IPS-18c (cell line): ENCODE measurements around the gene U2SURP.
"Not testable (repeated sequence)": the region's sequence is repeated elsewhere in the genome, so short reads cannot be mapped to it uniquely, and the experiment has no call there.

Experiments
- H3K4me3 ChIP-seq: 2 replicates; pipeline ENCODE4 v1.7.0; 2013; ENCODE audit warnings: low read depth, mild to moderate bottlenecking, low read length, moderate library complexity; ENCODE audit not compliant: insufficient read depth
- H3K9me3 ChIP-seq: one replicate; pipeline ENCODE4 v1.6.1; 2013; ENCODE audit warnings: mild to moderate bottlenecking, low read length, moderate library complexity; ENCODE audit not compliant: control insufficient read depth, insufficient read depth

Gene U2SURP

DNA sequence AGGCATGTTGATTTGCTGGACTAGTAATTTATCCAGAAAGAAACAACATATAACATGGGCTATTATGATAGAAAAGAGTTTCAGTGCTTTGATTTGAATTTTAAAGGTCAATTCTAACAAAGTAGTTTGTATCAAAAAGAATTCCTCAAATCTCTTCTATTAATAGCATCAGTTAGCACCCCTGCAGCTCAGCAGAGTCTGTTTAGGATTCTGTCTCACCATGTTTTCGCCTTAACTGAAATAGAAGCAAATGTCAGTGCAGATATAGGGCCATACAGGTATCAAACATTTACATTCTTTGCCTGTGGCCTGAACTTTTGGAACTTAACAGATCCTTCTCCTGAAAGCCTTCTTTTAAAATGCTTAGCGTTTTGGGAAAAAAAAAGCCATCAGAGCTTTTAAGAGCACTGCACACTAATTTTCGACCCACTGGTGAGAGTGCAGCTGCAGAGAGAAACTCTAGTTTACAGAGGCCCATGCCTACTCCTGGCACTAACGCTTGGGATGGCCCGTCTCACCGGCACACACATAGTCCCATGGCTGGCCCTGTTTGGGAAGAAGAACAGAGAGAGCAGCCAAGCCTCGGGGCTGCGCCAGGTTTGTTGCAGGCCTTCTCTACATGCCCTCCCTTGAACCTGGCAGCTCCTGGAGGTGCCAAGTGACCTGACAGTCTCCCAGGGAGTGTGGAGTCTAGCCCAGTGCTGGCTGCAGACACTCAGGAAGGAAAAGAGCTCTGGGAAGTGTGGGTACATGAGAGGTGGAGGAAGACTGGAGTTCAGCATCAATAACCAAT, 28.0 kb upstream of the U2SURP start:
- Histone ChIP-seq H3K9me3 (no peaks in the 10 kb centered on the region), H3K4me3 (no peak overlapping the region)

GRCh38 chr3:142975316-142975995, 25.9 kb upstream of the U2SURP start:
- Histone ChIP-seq H3K9me3 (no peaks in the 10 kb centered on the region), H3K4me3 (no peak overlapping the region)

GRCh38 chr3:142976621-142977398, 24.6 kb upstream of the U2SURP start:
- H3K9me3 ChIP-seq, result no peaks in the 10 kb centered on the region
- H3K4me3 ChIP-seq, result no peak overlapping the region

DNA sequence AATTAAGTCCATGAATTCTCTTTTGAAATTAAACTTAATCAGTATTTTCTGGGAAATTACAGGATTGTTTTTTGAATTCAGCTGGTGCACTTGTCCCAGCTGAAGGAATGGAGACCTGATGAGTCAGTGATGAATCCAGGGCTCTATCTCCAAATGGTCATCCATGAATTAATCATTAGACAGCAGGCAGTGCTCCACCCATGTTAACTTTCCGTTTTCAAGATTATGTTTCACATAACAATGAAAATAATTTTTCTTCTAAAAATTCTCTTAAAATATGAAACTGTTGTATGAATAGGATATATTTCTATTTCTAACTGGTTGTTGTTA, 24.0 kb upstream of the U2SURP start:
- no peak overlapping the region for H3K4me3 ChIP-seq

GRCh38 chr3:142981108-142981507, 20.3 kb upstream of the U2SURP start:
- Histone ChIP-seq H3K4me3 (no peak overlapping the region), H3K9me3 (no peaks in the 10 kb centered on the region)

More for the DNA sequence above, 24.0 kb upstream of the U2SURP start:
- no peaks in the 10 kb centered on the region for H3K9me3 ChIP-seq

- no peak overlapping the region for H3K4me3 ChIP-seq
- H3K9me3 ChIP-seq, result no peaks in the 10 kb centered on the region
These were observed 19.2 kb upstream of the U2SURP start for GRCh38 chr3:142982038-142982773.

DNA sequence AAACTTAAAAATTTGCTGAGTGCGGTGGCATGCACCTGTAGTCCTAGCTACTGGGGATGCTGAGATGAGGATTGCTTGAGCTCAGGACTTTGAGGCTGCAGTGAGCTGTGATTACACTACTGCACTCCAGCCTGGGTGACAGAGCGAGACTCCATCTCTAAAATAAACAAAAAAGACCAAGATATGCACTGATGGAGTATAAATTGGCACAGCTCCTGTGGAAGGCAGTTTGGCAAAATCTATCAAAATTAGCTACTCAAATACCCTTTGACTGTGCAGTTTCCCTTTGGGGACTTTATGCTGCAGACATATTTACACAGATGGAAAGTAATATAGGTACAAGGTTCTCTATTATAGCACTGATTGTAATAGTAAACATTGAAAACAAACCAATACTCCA, 18.1 kb upstream of the U2SURP start:
- H3K9me3 ChIP-seq, result no peaks in the 10 kb centered on the region
- no peak overlapping the region for H3K4me3 ChIP-seq

DNA sequence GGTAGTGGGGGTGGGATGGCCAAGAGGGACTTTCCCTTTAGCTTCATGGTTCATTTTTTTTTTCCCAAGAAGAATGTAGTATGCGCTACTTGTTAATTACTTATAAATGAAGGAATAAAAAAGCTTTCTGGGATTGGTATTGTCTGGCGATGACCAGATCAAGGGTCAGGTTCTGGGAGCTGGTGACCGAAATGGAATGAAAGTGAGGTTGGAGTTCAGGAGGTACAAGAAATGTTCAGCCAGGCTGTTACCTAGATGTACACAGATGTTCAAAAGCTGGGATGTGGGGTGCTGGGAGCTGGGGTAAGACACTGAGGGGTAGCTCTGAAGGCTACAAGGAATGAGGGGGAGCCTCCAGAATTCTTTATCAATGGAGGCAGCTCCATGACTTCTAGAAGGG, 17.1 kb upstream of the U2SURP start:
- no peak overlapping the region for H3K4me3 ChIP-seq
- H3K9me3 ChIP-seq, result no peaks in the 10 kb centered on the region

GRCh38 chr3:142987080-142987700, 14.2 kb upstream of the U2SURP start:
- no peak overlapping the region for H3K4me3 ChIP-seq
- H3K9me3 ChIP-seq, result no peaks in the 10 kb centered on the region

DNA sequence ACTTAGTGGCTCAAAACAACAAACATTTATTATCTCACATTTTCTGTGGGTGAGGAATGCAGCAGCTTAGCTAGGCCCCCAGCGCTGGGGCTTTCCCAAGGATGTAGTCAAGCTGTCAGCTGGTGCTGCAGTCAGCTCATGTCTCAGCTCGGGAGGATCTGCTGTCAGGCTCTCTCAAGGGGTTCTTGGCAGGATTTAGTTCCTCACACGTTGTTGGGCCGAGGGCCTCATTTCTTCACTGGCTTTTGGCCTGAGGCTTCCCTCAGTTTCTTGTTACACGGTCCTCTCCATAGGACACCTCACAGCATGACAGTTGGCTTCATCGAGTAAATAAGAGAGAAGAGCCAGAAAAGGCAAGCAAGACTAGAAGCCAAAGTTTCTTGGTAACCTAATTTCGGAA, 13.7 kb upstream of the U2SURP start:
- Histone ChIP-seq H3K9me3 (no peaks in the 10 kb centered on the region), H3K4me3 (no peak overlapping the region)

GRCh38 chr3:142988221-142988620, 13.1 kb upstream of the U2SURP start:
- H3K9me3 ChIP-seq, H3K4me3 ChIP-seq: not testable (repeated sequence)

DNA sequence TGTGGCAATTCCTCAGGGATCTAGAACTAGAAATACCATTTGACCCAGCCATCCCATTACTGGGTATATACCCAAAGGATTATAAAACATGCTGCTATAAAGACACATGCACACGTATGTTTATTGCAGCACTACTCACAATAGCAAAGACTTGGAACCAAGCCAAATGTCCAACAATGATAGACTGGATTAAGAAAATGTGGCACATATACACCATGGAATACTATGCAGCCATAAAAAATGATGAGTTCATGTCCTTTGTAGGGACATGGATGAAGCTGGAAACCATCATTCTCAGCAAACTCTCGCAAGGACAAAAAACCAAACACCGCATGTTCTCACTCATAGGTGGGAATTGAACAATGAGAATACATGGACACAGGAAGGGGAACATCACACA, 12.5 kb upstream of the U2SURP start:
- not testable (repeated sequence) for H3K4me3 ChIP-seq, H3K9me3 ChIP-seq

DNA sequence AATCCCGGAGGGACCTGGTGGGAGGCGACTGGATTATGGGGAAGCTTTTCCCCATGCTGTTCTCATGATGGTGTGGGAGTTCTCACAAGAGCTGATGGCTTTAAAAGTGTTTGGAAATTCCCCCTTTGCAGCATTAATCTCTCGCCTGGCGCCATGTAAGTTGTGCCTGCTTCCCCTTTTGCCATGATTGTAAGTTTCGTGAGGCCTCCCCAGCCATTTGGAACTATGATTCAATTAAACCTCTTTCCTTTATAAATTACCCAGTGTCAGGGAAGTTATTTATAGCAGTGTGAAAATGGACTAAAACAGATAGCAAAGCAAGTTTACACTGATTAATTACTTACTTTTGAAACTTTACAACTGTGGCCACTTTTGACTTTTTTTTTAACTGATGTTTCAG, 10.6 kb upstream of the U2SURP start:
- Histone ChIP-seq H3K9me3 (no peaks in the 10 kb centered on the region), H3K4me3 (no peak overlapping the region)

DNA sequence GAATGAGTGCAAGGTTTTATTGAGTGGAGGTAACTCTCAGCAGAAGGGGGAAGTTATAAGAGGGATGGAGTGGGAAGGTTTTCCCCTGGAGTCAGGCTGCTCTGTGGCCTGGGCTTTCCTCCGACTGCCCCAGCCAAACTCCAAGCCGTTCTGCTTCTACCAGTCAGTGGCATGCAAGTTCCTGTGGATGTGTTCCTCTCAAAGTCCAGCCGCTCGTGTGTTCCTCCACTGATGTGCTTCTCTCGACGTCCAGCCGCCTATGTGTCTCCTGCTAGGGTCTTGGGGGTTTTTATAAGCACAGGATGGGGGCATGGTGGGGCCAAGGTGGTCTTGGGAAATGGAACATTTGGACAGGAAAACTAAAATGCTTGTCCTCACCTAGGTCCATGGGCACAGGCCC, 9.0 kb upstream of the U2SURP start:
- no peak overlapping the region for H3K4me3 ChIP-seq
- no peaks in the 10 kb centered on the region for H3K9me3 ChIP-seq

- H3K9me3 ChIP-seq, result no peaks in the 10 kb centered on the region
These were observed 7.4 kb upstream of the U2SURP start for GRCh38 chr3:142993958-142994442.

DNA sequence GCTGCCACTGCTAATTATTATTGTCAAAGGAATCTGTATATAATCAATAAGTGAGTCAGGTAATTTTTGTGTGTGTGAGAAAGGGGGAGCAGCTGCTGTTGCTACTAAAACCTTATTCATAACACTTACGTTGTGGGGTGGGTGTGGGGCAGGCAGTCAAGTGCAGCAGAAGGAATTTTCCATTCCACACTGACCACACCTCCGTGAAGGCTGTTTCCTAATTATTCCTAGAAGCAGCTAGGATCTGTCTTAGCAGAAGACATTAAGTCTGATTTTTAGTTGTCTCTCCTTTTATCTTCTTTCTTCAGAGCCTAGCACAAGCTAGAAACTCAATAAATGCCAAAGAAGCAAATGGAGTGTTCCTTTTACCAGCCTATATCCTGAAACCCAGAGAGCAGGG, 4.0 kb upstream of the U2SURP start:
- H3K4me3 ChIP-seq, result no peak overlapping the region
- H3K9me3 ChIP-seq, result no peaks in the 10 kb centered on the region

More at GRCh38 chr3:142993958-142994442, 7.4 kb upstream of the U2SURP start:
- H3K4me3 ChIP-seq, result no peak overlapping the region

GRCh38 chr3:142998439-142998838, 2.9 kb upstream of the U2SURP start:
- Histone ChIP-seq H3K9me3 (no peaks in the 10 kb centered on the region), H3K4me3 (no peak overlapping the region)
